H1 (cell line): Measurements from ENCODE around the gene SYT2. TPM values are rescaled to one million over a fixed set of nuclear protein-coding genes. Genes with fewer than 3 reads are reported as not detected.
A peak's percentile ranks its signal among the peaks of the same experiment; 100 is the strongest.

Experiments used
- CTCF ChIA-PET: fragments of 300-600 bp; sonication (Branson Sonifier 250); formaldehyde crosslinking; loops from one replicate; lab custom pipeline; 2021; ENCODE audit not compliant: partially characterized antibody; lab: Charles Lee
- POLR2A ChIA-PET: fragments of 300-600 bp; sonication (Branson Sonifier 250); formaldehyde crosslinking; loops from one replicate; lab custom pipeline; 2021; ENCODE audit warnings: inconsistent platforms; ENCODE audit not compliant: partially characterized antibody; lab: Charles Lee
- DNase-seq, 2 experiments: peaks; one replicate each; pipeline versions ENCODE4 v3.0.0 to v3.0.0-alpha.2; 2010 to 2022; ENCODE audit warnings: low spot score in 2 of 2, low read depth in 1 of 2, mixed read lengths in 1 of 2
- FAIRE-seq: peaks from 2 replicates; lab custom pipeline; 2011; peaks lifted over from hg19 to GRCh38; lab: Jason Lieb, UNC
- H2AFZ ChIP-seq: 2 replicates; pipeline ENCODE4 v1.8.1; 2012; ENCODE audit warnings: low read length, inconsistent platforms
- H2AK5ac ChIP-seq: 2 replicates; pipeline ENCODE4 v1.6.1; 2013; ENCODE audit warnings: low read depth, low read length
- H2BK120ac ChIP-seq: replicated peaks from 2 replicates; pipeline ENCODE3; 2013; ENCODE audit warnings: low read depth, low read length, inconsistent platforms
- H2BK12ac ChIP-seq: 2 replicates; pipeline ENCODE4 v1.6.1; 2013; ENCODE audit warnings: low read depth, low read length
- H2BK15ac ChIP-seq: 2 replicates; pipeline ENCODE4 v1.6.1; 2013; ENCODE audit warnings: low read length
- H2BK20ac ChIP-seq: 2 replicates; pipeline ENCODE4 v1.6.1; 2013; ENCODE audit warnings: low read length
- H2BK5ac ChIP-seq: 2 replicates; pipeline ENCODE4 v1.6.1; 2013; ENCODE audit warnings: low read depth, low read length
- H3K14ac ChIP-seq: 2 replicates; pipeline ENCODE4 v1.6.1; 2013; ENCODE audit warnings: inconsistent platforms; ENCODE audit not compliant: insufficient read length
- H3K18ac ChIP-seq: 2 replicates; pipeline ENCODE4 v1.6.1; 2013; ENCODE audit warnings: low read length; ENCODE audit errors: extremely low read depth
- H3K23ac ChIP-seq: 2 replicates; pipeline ENCODE4 v1.6.1; 2013; ENCODE audit warnings: inconsistent platforms; ENCODE audit not compliant: insufficient read length
- H3K23me2 ChIP-seq: 2 replicates; pipeline ENCODE4 v1.6.1; 2013; ENCODE audit warnings: low read depth, low read length
- H3K27ac ChIP-seq: 2 replicates; pipeline ENCODE4 v1.6.1; 2011; ENCODE audit warnings: low read depth, low read length, inconsistent platforms
- H3K27me3 ChIP-seq, 4 experiments: replicated peaks in 1 of 4; 1 replicate in 1 of 4; 2 replicates in 3 of 4; pipeline versions ENCODE4 v1.6.1 to v1.8.1; 2011 to 2013; ENCODE audit warnings: low read length in 3 of 4, mild to moderate bottlenecking in 3 of 4, inconsistent platforms in 2 of 4, mixed read lengths in 2 of 4, moderate library complexity in 1 of 4; ENCODE audit not compliant: control insufficient read depth in 3 of 4, insufficient read depth in 3 of 4; ENCODE audit errors: extremely low read depth in 1 of 4
- H3K36me3 ChIP-seq, 4 experiments: 2 replicates each; pipeline versions ENCODE4 v1.6.1 to v1.8.1; 2011 to 2013; ENCODE audit warnings: mild to moderate bottlenecking in 4 of 4, low read length in 3 of 4, moderate library complexity in 2 of 4, control low read depth in 1 of 4, inconsistent platforms in 1 of 4; ENCODE audit not compliant: insufficient read depth in 4 of 4, control insufficient read depth in 2 of 4
- H3K4ac ChIP-seq: replicated peaks from 2 replicates; pipeline ENCODE3; 2013; ENCODE audit warnings: low read length, low read depth, mixed read lengths, inconsistent platforms; ENCODE audit not compliant: insufficient read length
- H3K4me1 ChIP-seq, 4 experiments: replicated peaks in 1 of 4; 1 replicate in 1 of 4; 2 replicates in 3 of 4; pipeline versions ENCODE4 v1.6.1 to v1.8.1; 2011 to 2013; ENCODE audit warnings: low read length in 3 of 4, inconsistent platforms in 2 of 4, mixed read lengths in 1 of 4; ENCODE audit not compliant: insufficient read depth in 4 of 4, control insufficient read depth in 3 of 4
- H3K4me2 ChIP-seq, 2 experiments: 2 replicates each; pipeline versions ENCODE4 v1.6.1 to v1.8.1; 2011 to 2013; ENCODE audit warnings: low read depth in 2 of 2, low read length in 2 of 2, control low read depth in 1 of 2, inconsistent platforms in 1 of 2, mild to moderate bottlenecking in 1 of 2; ENCODE audit not compliant: insufficient read depth in 1 of 2
- H3K4me3 ChIP-seq, 4 experiments: fragments of 200-600, 300-600 bp in 1 of 4; sonication (generic), shearing (Covaris generic), sonication (Bioruptor Twin) in 1 of 4; 2 replicates each; pipeline versions ENCODE4 v1.5.1 to v1.8.1; 2011 to 2016; ENCODE audit warnings: low read length in 4 of 4, low read depth in 3 of 4, control low read depth in 2 of 4, inconsistent platforms in 2 of 4, mild to moderate bottlenecking in 2 of 4, mixed read lengths in 1 of 4, moderate library complexity in 1 of 4; ENCODE audit not compliant: insufficient read depth in 2 of 4; ENCODE audit errors: extremely low read depth in 1 of 4
- H3K56ac ChIP-seq: replicated peaks from 2 replicates; pipeline ENCODE3; 2013; ENCODE audit warnings: low read depth, mild to moderate bottlenecking, mixed read lengths, low read length, inconsistent platforms; ENCODE audit not compliant: insufficient read length
- H3K79me1 ChIP-seq: 2 replicates; pipeline ENCODE4 v1.6.1; 2013; ENCODE audit warnings: low read depth, low read length, control low read depth
- H3K79me2 ChIP-seq, 2 experiments: 2 replicates each; pipeline versions ENCODE4 v1.6.1 to v1.8.1; 2012 to 2013; ENCODE audit warnings: low read length in 2 of 2, mild to moderate bottlenecking in 2 of 2, inconsistent platforms in 1 of 2; ENCODE audit not compliant: insufficient read depth in 2 of 2, control insufficient read depth in 1 of 2
- H3K9ac ChIP-seq, 4 experiments: replicated peaks in 1 of 4; 1 replicate in 1 of 4; 2 replicates in 3 of 4; pipeline versions ENCODE4 v1.6.1 to v1.8.1; 2011 to 2013; ENCODE audit warnings: low read depth in 3 of 4, low read length in 3 of 4, control low read depth in 2 of 4, mild to moderate bottlenecking in 2 of 4, moderate library complexity in 2 of 4, inconsistent platforms in 1 of 4; ENCODE audit errors: extremely low read depth in 1 of 4
- H3K9me3 ChIP-seq, 2 experiments: 2 replicates each; pipeline versions ENCODE4 v1.6.1 to v1.8.1; 2012 to 2013; ENCODE audit warnings: mild to moderate bottlenecking in 2 of 2, moderate library complexity in 2 of 2, control low read depth in 1 of 2, inconsistent platforms in 1 of 2, low read depth in 1 of 2, low read length in 1 of 2, mixed read lengths in 1 of 2; ENCODE audit not compliant: insufficient read depth in 2 of 2
- H4K20me1 ChIP-seq, 2 experiments: replicated peaks in 1 of 2; 2 replicates each; pipeline versions ENCODE3 to v1.8.1; 2011 to 2013; ENCODE audit warnings: inconsistent platforms in 2 of 2, low read length in 2 of 2, mild to moderate bottlenecking in 1 of 2; ENCODE audit not compliant: insufficient read depth in 2 of 2, control insufficient read depth in 1 of 2
- H4K5ac ChIP-seq: 2 replicates; pipeline ENCODE4 v1.6.1; 2013; ENCODE audit warnings: low read length, low read depth, mixed read lengths, inconsistent platforms; ENCODE audit not compliant: insufficient read length
- H4K8ac ChIP-seq: 2 replicates; pipeline ENCODE4 v1.8.0; 2013; ENCODE audit warnings: mild to moderate bottlenecking, moderate library complexity, low read length, inconsistent platforms; ENCODE audit not compliant: insufficient read depth; ENCODE audit errors: extremely low read depth
- H4K91ac ChIP-seq: replicated peaks from 2 replicates; pipeline ENCODE3; 2013; ENCODE audit warnings: low read length, mixed read lengths, inconsistent platforms; ENCODE audit not compliant: insufficient read length
- CTCF ChIP-seq, 3 experiments: IDR thresholded peaks; 1 replicate in 2 of 3; 2 replicates in 1 of 3; pipeline versions ENCODE4 v1.5.1 to v1.6.1; 2011; ENCODE audit warnings: low read length in 3 of 3, mild to moderate bottlenecking in 3 of 3, inconsistent platforms in 2 of 3, low read depth in 1 of 3, moderate library complexity in 1 of 3; ENCODE audit not compliant: insufficient read depth in 1 of 3; ENCODE audit errors: control extremely low read depth in 1 of 3
- KDM1A ChIP-seq: fragments of 200-600, 300-600 bp; sonication (generic); IDR thresholded peaks from 2 replicates; pipeline ENCODE4 v1.7.1; 2016; ENCODE audit warnings: mild to moderate bottlenecking, low read length, borderline replicate concordance
- RAD21 ChIP-seq, 2 experiments: IDR thresholded peaks in 1 of 2; conservative IDR thresholded peaks in 1 of 2; 2 replicates each; pipeline ENCODE4 v1.6.1; 2011; ENCODE audit warnings: low read depth in 2 of 2, low read length in 2 of 2, improper control_type of control experiment in 1 of 2, inconsistent platforms in 1 of 2, mild to moderate bottlenecking in 1 of 2, moderate library complexity in 1 of 2
- SIN3A ChIP-seq, 2 experiments: IDR thresholded peaks in 1 of 2; conservative IDR thresholded peaks in 1 of 2; 2 replicates each; pipeline ENCODE4 v1.6.1; 2011 to 2012; ENCODE audit warnings: low read length in 2 of 2, improper control_type of control experiment in 1 of 2, low read depth in 1 of 2, mild to moderate bottlenecking in 1 of 2
- WGBS, 2 experiments: shearing (Covaris generic) in 1 of 2; methylation state at CpG; one replicate each; pipeline versions ENCODE4 v1.1.6 to v1.1.7; 2013 to 2015; ENCODE audit warnings: low lambda C conversion rate in 2 of 2, mixed read lengths in 2 of 2, inconsistent platforms in 1 of 2, low coverage in 1 of 2, missing lambda C conversion rate in 1 of 2; ENCODE audit not compliant: insufficient replicate concordance in 2 of 2, insufficient coverage in 1 of 2, insufficient read length in 1 of 2; ENCODE audit errors: extremely low coverage in 1 of 2, missing lambda C conversion rate in 1 of 2; 5-methylcytosine and 5-hydroxymethylcytosine counted together
- polyA plus RNA-seq, 7 experiments: library from polyadenylated mRNA; depleted of rRNA in 3 of 7; stranded (reverse) in 5 of 7; unstranded in 2 of 7; fragments of >200 nt in 5 of 7; fragments of 200-250 nt in 2 of 7; gene quantifications; 1 replicate in 5 of 7; 2 replicates in 1 of 7; 4 replicates in 1 of 7; pipeline versions ENCODE4 v1.2.1 to v1.2.3, GENCODE V29; 2011 to 2013; ENCODE audit warnings: missing spikeins in 2 of 7, mixed read lengths in 2 of 7
- total RNA-seq: library from RNA; stranded (reverse); fragmentation: NEBNext Ultra II Directional; extraction: Animal tissue kit (Norgen Biotek cat#: 25700); gene quantifications from 2 replicates; pipeline ENCODE4 v1.2.1, GENCODE V29; 2021
- TF ChIP-seq, protein P1 (sequence below): IDR thresholded peaks from 2 replicates; pipeline ENCODE4 v1.6.1; 2011; ENCODE audit warnings: low read length, improper control_type of control experiment

The SYT2 gene
- total and polyA plus RNA-seq, 2 of the 8 experiments (the other 6 are each of a cell fraction or from before 2014, with no cell fraction given): 2.8 to 11.0 TPM

DNA sequence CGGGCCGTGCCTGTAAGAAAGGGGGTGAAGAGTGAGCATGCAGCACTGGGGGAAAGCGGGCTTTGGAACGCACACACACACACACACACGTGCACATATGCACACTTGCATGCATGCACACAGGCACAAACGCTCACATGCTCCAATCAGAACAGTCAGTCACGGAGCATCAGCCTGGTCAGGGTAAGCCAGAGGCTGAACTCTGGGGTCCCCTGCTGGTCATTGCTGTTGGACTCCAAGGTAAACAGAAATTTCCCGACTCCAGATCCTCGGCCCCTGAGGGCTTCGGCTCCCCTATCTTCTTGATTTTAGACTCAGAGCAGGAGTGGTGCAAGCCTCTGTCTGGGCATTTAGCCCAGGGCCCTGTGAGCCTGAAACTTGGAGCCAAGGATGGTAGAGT lies 54.2 kb downstream of the SYT2 start:
- 0 out of 2 replicates have a peak, but pooled peaks cover 2% of the 10 kb centered on the region for H3K79me1 ChIP-seq
- H2BK5ac ChIP-seq: no peak overlapping the region
- H2AK5ac ChIP-seq: no peak overlapping the region
- CTCF ChIA-PET: interaction anchor here (0.9 to 8.3 kb wide), 11 partner anchors 9 to 135 kb away, joined by 3 to 146 read pairs (median 57); no protein-coding TSS in a partner anchor
- no peak overlapping the region for H3K4me3 ChIP-seq
- H3K23ac ChIP-seq: no peak overlapping the region
- no peak overlapping the region for H2BK20ac ChIP-seq
- H3K27me3 ChIP-seq: no peaks in the 10 kb centered on the region; a peak in 1 of 7 replicates
- H4K8ac ChIP-seq: no peak overlapping the region
- no peak overlapping the region for H3K27ac ChIP-seq
- H4K91ac ChIP-seq: no peak overlapping the region
- H3K4me1 ChIP-seq: peaks cover 0 to 3% (median 2%) of the 10 kb centered on the region in 4 experiments; a peak in 3 of 7 replicates
- no peak overlapping the region for H2BK12ac ChIP-seq
- no peak overlapping the region for H2AFZ ChIP-seq
- H3K56ac ChIP-seq: no peak overlapping the region
- no peaks in the 10 kb centered on the region for H3K9me3 ChIP-seq
- H3K4ac ChIP-seq: no peak overlapping the region
- POLR2A ChIA-PET: no interaction called here
- no peaks in the 10 kb centered on the region for H3K23me2 ChIP-seq
- no peak overlapping the region for H3K4me2 ChIP-seq
- H3K14ac ChIP-seq: no peak overlapping the region
- H4K5ac ChIP-seq: no peak overlapping the region
- no peaks in the 10 kb centered on the region for H3K79me2 ChIP-seq
- FAIRE-seq (peak; percentile 52), DNase-seq (peak in 1 of 2 experiments; percentile 59)
- TF ChIP-seq, protein P1, sequence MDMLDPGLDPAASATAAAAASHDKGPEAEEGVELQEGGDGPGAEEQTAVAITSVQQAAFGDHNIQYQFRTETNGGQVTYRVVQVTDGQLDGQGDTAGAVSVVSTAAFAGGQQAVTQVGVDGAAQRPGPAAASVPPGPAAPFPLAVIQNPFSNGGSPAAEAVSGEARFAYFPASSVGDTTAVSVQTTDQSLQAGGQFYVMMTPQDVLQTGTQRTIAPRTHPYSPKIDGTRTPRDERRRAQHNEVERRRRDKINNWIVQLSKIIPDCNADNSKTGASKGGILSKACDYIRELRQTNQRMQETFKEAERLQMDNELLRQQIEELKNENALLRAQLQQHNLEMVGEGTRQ: peak; percentile 25; the same call in 1 of the 2 replicates
- no peak for TF ChIP-seq KDM1A
- 0 out of 4 replicates have a peak, but pooled peaks of 1 of the 2 experiments have one; percentile 33 for TF ChIP-seq SIN3A (conservative IDR thresholded peaks at IDR 0.05 in 1 of 2, IDR thresholded peaks at IDR 0.05 in 1 of 2; ENCODE audit: low read depth in 1 of 2, low read length in 2 of 2)
- TF ChIP-seq CTCF (IDR thresholded peaks at IDR 0.05; ENCODE audit: control extremely low read depth in 1 of 3, insufficient read depth in 1 of 3, low read depth in 1 of 3, low read length in 3 of 3): peak; percentile 64 to 77 (median 72)
- TF ChIP-seq RAD21 (IDR thresholded peaks at IDR 0.05 in 1 of 2, conservative IDR thresholded peaks at IDR 0.05 in 1 of 2; ENCODE audit: low read depth in 2 of 2, low read length in 2 of 2): peak; percentile 67 to 83
- H4K20me1 ChIP-seq: peaks cover 0 to 17% of the 10 kb centered on the region in 2 experiments
- WGBS, 2 experiments: 76% methylated on average over 10 of the region's 10 CpGs; no CpG with 5 or more reads in 1 of the 2 experiments
- H2BK120ac ChIP-seq: no peak overlapping the region
- H2BK15ac ChIP-seq: no peak overlapping the region
- no peaks in the 10 kb centered on the region for H3K36me3 ChIP-seq
- no peak overlapping the region for H3K9ac ChIP-seq
- no peak overlapping the region for H3K18ac ChIP-seq
